ENCODE measurements around the gene ARHGEF37. TPM values are rescaled to one million over a fixed set of nuclear protein-coding genes. Genes with fewer than 3 reads are reported as not detected.

The ARHGEF37 gene
- total RNA-seq, 2 experiments from 2014 or later: 1.4 TPM; not detected in 1

GRCh38 chr5:149641000-149641576, 59.8 kb downstream of the ARHGEF37 start:
- no peaks in the 10 kb centered on the region for H3K79me2 ChIP-seq (ENCODE audit: insufficient read depth, low read depth, low read length)
- H3K4me3 ChIP-seq (ENCODE audit: low read depth, low read length, poor library complexity, severe bottlenecking): no peak overlapping the region
- H3K27ac ChIP-seq (ENCODE audit: low read depth, low read length, poor library complexity, severe bottlenecking): no peak overlapping the region
- H3K36me3 ChIP-seq (ENCODE audit: insufficient read depth, low read length): no peaks in the 10 kb centered on the region
- CTCF ChIA-PET (ENCODE audit: unreplicated experiment): interaction anchor here (0.6 to 1.4 kb wide), 2 partner anchors 57 to 191 kb away, joined by 4 to 18 read pairs; no protein-coding TSS in a partner anchor
- peaks cover 32% of the 10 kb centered on the region for H3K4me1 ChIP-seq (ENCODE audit: insufficient read depth, low read length, poor library complexity, severe bottlenecking)
- H3K9me2 ChIP-seq (ENCODE audit: insufficient read depth, low read length): no peaks in the 10 kb centered on the region
- TF ChIP-seq CTCF (conservative IDR thresholded peaks at IDR 0.05; ENCODE audit: low read length) (no peak), EZH2phosphoT487 (IDR thresholded peaks at IDR 0.05; ENCODE audit: borderline replicate concordance, low read depth, low read length) (no peak)
- no TSS peak for BruUV-seq (replicated peaks)
- intact Hi-C loops (cut with micrococcal nuclease; ENCODE audit: unreplicated experiment): no loop called here
- POLR2A ChIA-PET: no interaction called here
- no peak overlapping the region for H3K4me2 ChIP-seq (ENCODE audit: low read length)
- DNase-seq (ENCODE audit: low spot score): no peak
- H2AFZ ChIP-seq (ENCODE audit: low read length): no peak overlapping the region; the same call in 1 of the 2 replicates
- no peaks in the 10 kb centered on the region for H3K9me3 ChIP-seq (ENCODE audit: low read length)
- no peaks in the 10 kb centered on the region for H4K20me1 ChIP-seq (ENCODE audit: insufficient read depth, low read length)

GRCh38 chr5:149641600-149641999, 60.3 kb downstream of the ARHGEF37 start:
- Histone ChIP-seq H3K9me2 (ENCODE audit: insufficient read depth, low read length) (no peaks in the 10 kb centered on the region), H3K36me3 (ENCODE audit: insufficient read depth, low read length) (no peaks in the 10 kb centered on the region), H4K20me1 (ENCODE audit: insufficient read depth, low read length) (no peaks in the 10 kb centered on the region), H3K4me1 (ENCODE audit: insufficient read depth, low read length, poor library complexity, severe bottlenecking) (peaks cover 37% of the 10 kb centered on the region), H3K27ac (ENCODE audit: low read depth, low read length, poor library complexity, severe bottlenecking) (no peak overlapping the region), H3K79me2 (ENCODE audit: insufficient read depth, low read depth, low read length) (no peaks in the 10 kb centered on the region), H3K9me3 (ENCODE audit: low read length) (no peaks in the 10 kb centered on the region), H3K4me3 (ENCODE audit: low read depth, low read length, poor library complexity, severe bottlenecking) (no peak overlapping the region), H3K4me2 (ENCODE audit: low read length) (no peak overlapping the region), H2AFZ (ENCODE audit: low read length) (no peak overlapping the region)
- no TSS peak for BruUV-seq (replicated peaks)
- CTCF ChIA-PET (ENCODE audit: unreplicated experiment): interaction anchor here (0.6 kb wide), 1 partner anchor 57 kb away, joined by 18 read pairs; no protein-coding TSS in a partner anchor
- POLR2A ChIA-PET: no interaction called here
- no peak for DNase-seq (ENCODE audit: low spot score)
- intact Hi-C loops (cut with micrococcal nuclease; ENCODE audit: unreplicated experiment): no loop called here
- no peak for TF ChIP-seq EZH2phosphoT487 (IDR thresholded peaks at IDR 0.05; ENCODE audit: borderline replicate concordance, low read depth, low read length)
- TF ChIP-seq CTCF (conservative IDR thresholded peaks at IDR 0.05; ENCODE audit: low read length): no peak

- no peak for DNase-seq (ENCODE audit: low spot score)
- TF ChIP-seq EZH2phosphoT487 (IDR thresholded peaks at IDR 0.05; ENCODE audit: borderline replicate concordance, low read depth, low read length): no peak
- no peak for TF ChIP-seq CTCF (conservative IDR thresholded peaks at IDR 0.05; ENCODE audit: low read length)
- no TSS peak for BruUV-seq (replicated peaks)
- no peaks in the 10 kb centered on the region for H3K79me2 ChIP-seq (ENCODE audit: insufficient read depth, low read depth, low read length)
- H2AFZ ChIP-seq (ENCODE audit: low read length): 0 out of 2 replicates have a peak overlapping the region, but pooled peaks have one; percentile 6
- ChIA-PET POLR2A (interaction anchor here (0.9 to 1.3 kb wide), 2 partner anchors 9 to 13 kb away, joined by 3 to 5 read pairs; no protein-coding TSS in a partner anchor), CTCF (ENCODE audit: unreplicated experiment) (interaction anchor here (1.0 kb wide), 1 partner anchor 21 kb away, joined by 3 read pairs; no protein-coding TSS in a partner anchor)
- no peak overlapping the region for H3K4me2 ChIP-seq (ENCODE audit: low read length)
- intact Hi-C loops (cut with micrococcal nuclease; ENCODE audit: unreplicated experiment): no loop called here
- no peaks in the 10 kb centered on the region for H3K36me3 ChIP-seq (ENCODE audit: insufficient read depth, low read length)
- H4K20me1 ChIP-seq (ENCODE audit: insufficient read depth, low read length): no peaks in the 10 kb centered on the region
- no peak overlapping the region for H3K4me3 ChIP-seq (ENCODE audit: low read depth, low read length, poor library complexity, severe bottlenecking)
- no peaks in the 10 kb centered on the region for H3K9me2 ChIP-seq (ENCODE audit: insufficient read depth, low read length)
- H3K27ac ChIP-seq (ENCODE audit: low read depth, low read length, poor library complexity, severe bottlenecking): no peak overlapping the region
- H3K9me3 ChIP-seq (ENCODE audit: low read length): no peaks in the 10 kb centered on the region
- H3K4me1 ChIP-seq (ENCODE audit: insufficient read depth, low read length, poor library complexity, severe bottlenecking): peaks cover 59% of the 10 kb centered on the region
Measured at GRCh38 chr5:149643781-149644180, 62.5 kb downstream of the ARHGEF37 start.

All from OCI-LY7 (cell line).